MCF 10A (cell line): ENCODE measurements around the gene TICAM1. TPM values are rescaled to one million over a fixed set of nuclear protein-coding genes. Genes with fewer than 3 reads are reported as not detected.
"Not testable (repeated sequence)": the region's sequence is repeated elsewhere in the genome, so short reads cannot be mapped to it uniquely, and the experiment has no call there.

Experiments
- BruUV-seq: library from RNA; stranded (reverse); fragments of 400-500 nt; replicated peaks from 2 replicates; lab custom pipeline; 2021; lab: Mats Ljungman, UMichigan
- CTCF ChIA-PET: fragments of 300-600 bp; sonication (Branson Sonifier 250); formaldehyde crosslinking; extraction: SDS; loops from one replicate; lab custom pipeline; 2021; ENCODE audit warnings: antibody characterized with exemption, inconsistent platforms; lab: Yijun Ruan, JAX
- POLR2A ChIA-PET: fragments of 300-600, 350-650 bp; sonication (Branson Sonifier 250); formaldehyde crosslinking; extraction: SDS; loops from one replicate; lab custom pipeline; 2020; ENCODE audit warnings: antibody characterized with exemption, inconsistent platforms; lab: Yijun Ruan, JAX
- DNase-seq: peaks from one replicate; pipeline ENCODE4 v3.0.0-alpha.2; 2018; ENCODE audit not compliant: unreplicated experiment
- H3K27ac Mint-ChIP-seq: one replicate; pipeline ENCODE4 v1.8.0; 2022; ENCODE audit warnings: mild to moderate bottlenecking, low read depth, mixed read lengths; ENCODE audit not compliant: unreplicated experiment
- H3K27me3 Mint-ChIP-seq: one replicate; pipeline ENCODE4 v1.8.0; 2022; ENCODE audit warnings: mixed read lengths; ENCODE audit not compliant: insufficient read depth, unreplicated experiment
- H3K36me3 Mint-ChIP-seq: one replicate; pipeline ENCODE4 v1.8.0; 2022; ENCODE audit warnings: mild to moderate bottlenecking, moderate library complexity, mixed read lengths; ENCODE audit not compliant: insufficient read depth, unreplicated experiment
- H3K4me1 Mint-ChIP-seq: one replicate; pipeline ENCODE4 v1.8.0; 2022; ENCODE audit warnings: mixed read lengths; ENCODE audit not compliant: insufficient read depth, unreplicated experiment
- H3K4me3 Mint-ChIP-seq: one replicate; pipeline ENCODE4 v1.8.0; 2022; ENCODE audit warnings: mild to moderate bottlenecking, moderate library complexity, mixed read lengths; ENCODE audit not compliant: unreplicated experiment
- H3K9me3 Mint-ChIP-seq: one replicate; pipeline ENCODE4 v1.8.0; 2022; ENCODE audit warnings: mixed read lengths; ENCODE audit not compliant: unreplicated experiment
- intact Hi-C: fragments of 100-400 bp; cut with micrococcal nuclease; formaldehyde crosslinking; loops from 2 replicates; pipeline ENCODE4 v1.14.1; 2022
- total RNA-seq: library from RNA; stranded (reverse); gene quantifications from 2 replicates; pipeline ENCODE4 v1.2.3, GENCODE V29; 2022
- TF ChIP-seq, protein P1 (sequence below): fragments of 200-600 bp; IDR thresholded peaks from one replicate; pipeline ENCODE4 v1.8.0; 2022; ENCODE audit warnings: antibody characterized with exemption, mild to moderate bottlenecking; ENCODE audit not compliant: unreplicated experiment

TICAM1 gene
- total RNA-seq, 1 experiment from 2014 or later = 25.6 TPM

DNA sequence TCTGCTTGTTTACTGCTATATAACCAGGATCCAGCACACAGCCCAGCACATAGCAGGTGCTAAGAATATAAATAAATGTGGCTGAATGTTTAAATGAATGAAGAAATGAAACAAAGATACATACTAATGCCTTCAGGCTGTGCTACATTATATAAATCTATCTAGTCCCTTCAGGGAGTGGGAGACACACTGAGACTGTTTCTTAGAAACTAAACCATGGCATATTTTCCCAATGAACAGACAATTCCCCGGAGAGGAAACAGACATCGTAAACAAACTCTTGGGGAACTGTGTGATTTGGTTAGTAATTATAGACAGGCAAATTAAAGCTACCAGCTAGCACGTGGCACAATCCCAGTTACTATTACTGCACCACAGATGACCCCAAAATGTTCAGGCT, 49.7 kb downstream of the TICAM1 start:
- intact Hi-C loops = no loop called here
- ChIA-PET POLR2A (no interaction called here), CTCF (interaction anchor here (0.6 to 2.9 kb wide), 3 partner anchors 30 to 50 kb away, joined by 3 to 11 read pairs (median 5); no protein-coding TSS in a partner anchor)
- TF ChIP-seq, protein P1, sequence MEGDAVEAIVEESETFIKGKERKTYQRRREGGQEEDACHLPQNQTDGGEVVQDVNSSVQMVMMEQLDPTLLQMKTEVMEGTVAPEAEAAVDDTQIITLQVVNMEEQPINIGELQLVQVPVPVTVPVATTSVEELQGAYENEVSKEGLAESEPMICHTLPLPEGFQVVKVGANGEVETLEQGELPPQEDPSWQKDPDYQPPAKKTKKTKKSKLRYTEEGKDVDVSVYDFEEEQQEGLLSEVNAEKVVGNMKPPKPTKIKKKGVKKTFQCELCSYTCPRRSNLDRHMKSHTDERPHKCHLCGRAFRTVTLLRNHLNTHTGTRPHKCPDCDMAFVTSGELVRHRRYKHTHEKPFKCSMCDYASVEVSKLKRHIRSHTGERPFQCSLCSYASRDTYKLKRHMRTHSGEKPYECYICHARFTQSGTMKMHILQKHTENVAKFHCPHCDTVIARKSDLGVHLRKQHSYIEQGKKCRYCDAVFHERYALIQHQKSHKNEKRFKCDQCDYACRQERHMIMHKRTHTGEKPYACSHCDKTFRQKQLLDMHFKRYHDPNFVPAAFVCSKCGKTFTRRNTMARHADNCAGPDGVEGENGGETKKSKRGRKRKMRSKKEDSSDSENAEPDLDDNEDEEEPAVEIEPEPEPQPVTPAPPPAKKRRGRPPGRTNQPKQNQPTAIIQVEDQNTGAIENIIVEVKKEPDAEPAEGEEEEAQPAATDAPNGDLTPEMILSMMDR = no peak
- Mint-ChIP-seq H3K4me1 (no peaks in the 10 kb centered on the region), H3K36me3 (no peaks in the 10 kb centered on the region), H3K27ac (no peak overlapping the region), H3K27me3 (peaks cover 13% of the 10 kb centered on the region), H3K4me3 (no peak overlapping the region), H3K9me3 (peaks cover 8% of the 10 kb centered on the region)
- no TSS peak for BruUV-seq
- DNase-seq = no peak

GRCh38 chr19:4780860-4781259, 50.7 kb downstream of the TICAM1 start:
- CTCF ChIA-PET = interaction anchor here (0.6 to 1.0 kb wide), 2 partner anchors 35 to 48 kb away, joined by 3 to 4 read pairs; no protein-coding TSS in a partner anchor

GRCh38 chr19:4778124-4778523, 53.4 kb downstream of the TICAM1 start:
- H3K4me1 Mint-ChIP-seq, POLR2A ChIA-PET, H3K9me3 Mint-ChIP-seq, DNase-seq, H3K36me3 Mint-ChIP-seq, H3K27ac Mint-ChIP-seq, H3K4me3 Mint-ChIP-seq, BruUV-seq, intact Hi-C loops: not testable (repeated sequence)
- CTCF ChIA-PET = interaction anchor here (1.6 kb wide), 1 partner anchor 12 kb away, joined by 3 read pairs; no protein-coding TSS in a partner anchor
- peaks cover 13% of the 10 kb centered on the region for H3K27me3 Mint-ChIP-seq

More at GRCh38 chr19:4780860-4781259, 50.7 kb downstream of the TICAM1 start:
- Mint-ChIP-seq H3K27me3 (peaks cover 13% of the 10 kb centered on the region), H3K36me3 (no peaks in the 10 kb centered on the region), H3K27ac (no peak overlapping the region), H3K4me3 (no peak overlapping the region), H3K4me1 (no peaks in the 10 kb centered on the region), H3K9me3 (peaks cover 8% of the 10 kb centered on the region)
- POLR2A ChIA-PET = no interaction called here
- no peak for DNase-seq
- TF ChIP-seq, protein P1 = no peak
- intact Hi-C loops = no loop called here
- no TSS peak for BruUV-seq

GRCh38 chr19:4776436-4777211, 54.9 kb downstream of the TICAM1 start:
- ChIA-PET CTCF (interaction anchor here (1.6 kb wide), 1 partner anchor 13 kb away, joined by 3 read pairs; no protein-coding TSS in a partner anchor), POLR2A (no interaction called here)
- H3K36me3 Mint-ChIP-seq = no peaks in the 10 kb centered on the region
- H3K9me3 Mint-ChIP-seq = peaks cover 8% of the 10 kb centered on the region
- H3K27me3 Mint-ChIP-seq = peaks cover 13% of the 10 kb centered on the region
- TF ChIP-seq, protein P1 = no peak
- no peak overlapping the region for H3K27ac Mint-ChIP-seq
- H3K4me1 Mint-ChIP-seq = peaks cover 12% of the 10 kb centered on the region
- no peak for DNase-seq
- no peak overlapping the region for H3K4me3 Mint-ChIP-seq
- no TSS peak for BruUV-seq
- intact Hi-C loops = no loop called here
